HepG2 (cell line): Measurements from ENCODE around the gene NOTUM. TPM values are rescaled to one million over a fixed set of nuclear protein-coding genes. Genes with fewer than 3 reads are reported as not detected.

Experiments
- AKAP8 ChIP-seq: sonication (generic); formaldehyde crosslinking; IDR thresholded peaks from 2 replicates; pipeline ENCODE4 v1.5.1; 2020; ENCODE audit warnings: mild to moderate bottlenecking, missing genetic modification reagents
- CEBPB ChIP-seq: IDR thresholded peaks from 2 replicates; pipeline ENCODE4 v1.6.1; 2011; ENCODE audit warnings: low read depth, low read length, improper control_type of control experiment, borderline replicate concordance
- CENPBD1 ChIP-seq: sonication (generic); formaldehyde crosslinking; IDR thresholded peaks from 2 replicates; pipeline ENCODE4 v1.8.0; 2022; ENCODE audit warnings: missing genetic modification reagents, low read depth, mild to moderate bottlenecking, borderline replicate concordance
- GFI1 ChIP-seq: sonication (generic); formaldehyde crosslinking; IDR thresholded peaks from 2 replicates; pipeline ENCODE4 v1.5.0; 2020; ENCODE audit warnings: missing genetic modification reagents, mild to moderate bottlenecking, borderline replicate concordance
- MEIS2 ChIP-seq: sonication (generic); formaldehyde crosslinking; IDR thresholded peaks from 2 replicates; pipeline ENCODE4 v1.9.0; 2021; ENCODE audit warnings: mild to moderate bottlenecking, missing genetic modification reagents
- RFX3 ChIP-seq: IDR thresholded peaks from 2 replicates; pipeline ENCODE4 v1.6.1; 2016; ENCODE audit warnings: missing biosample characterization, missing genetic modification reagents
- SNAI1 ChIP-seq: sonication (generic); formaldehyde crosslinking; IDR thresholded peaks from 2 replicates; pipeline ENCODE4 v1.5.0; 2020; ENCODE audit warnings: mild to moderate bottlenecking, missing genetic modification reagents, borderline replicate concordance
- TMF1 ChIP-seq: sonication (generic); formaldehyde crosslinking; IDR thresholded peaks from 2 replicates; pipeline ENCODE4 v1.8.1; 2022; ENCODE audit warnings: low read depth, missing genetic modification reagents
- TRAFD1 ChIP-seq: sonication (generic); formaldehyde crosslinking; IDR thresholded peaks from 2 replicates; pipeline ENCODE4 v1.5.1; 2020; ENCODE audit warnings: missing genetic modification reagents, mild to moderate bottlenecking, borderline replicate concordance
- USF2 ChIP-seq, 2 experiments: sonication (generic) in 1 of 2; formaldehyde crosslinking in 1 of 2; IDR thresholded peaks; 2 replicates each; pipeline versions ENCODE4 v1.5.1 to v1.6.1; 2011 to 2020; ENCODE audit warnings: borderline replicate concordance in 1 of 2, low read depth in 1 of 2, low read length in 1 of 2, mild to moderate bottlenecking in 1 of 2, missing genetic modification reagents in 1 of 2, moderate library complexity in 1 of 2
- ZBTB7B ChIP-seq: sonication (generic); formaldehyde crosslinking; IDR thresholded peaks from 2 replicates; pipeline ENCODE4 v1.4.0; 2020; ENCODE audit warnings: missing genetic modification reagents
- ZNF563 ChIP-seq: sonication (generic); formaldehyde crosslinking; IDR thresholded peaks from 2 replicates; pipeline ENCODE4 v1.8.0; 2022; ENCODE audit warnings: mild to moderate bottlenecking, moderate library complexity, missing genetic modification reagents
- ZNF569 ChIP-seq: sonication (generic); formaldehyde crosslinking; IDR thresholded peaks from 2 replicates; pipeline ENCODE4 v1.5.0; 2020; ENCODE audit warnings: mild to moderate bottlenecking, missing genetic modification reagents, moderate library complexity, borderline replicate concordance
- ZNF709 ChIP-seq: sonication (generic); formaldehyde crosslinking; IDR thresholded peaks from 2 replicates; pipeline ENCODE4 v1.5.0; 2020; ENCODE audit warnings: mild to moderate bottlenecking, missing genetic modification reagents
- ZNF784 ChIP-seq: sonication (generic); formaldehyde crosslinking; IDR thresholded peaks from 2 replicates; pipeline ENCODE4 v1.5.1; 2020; ENCODE audit warnings: missing genetic modification reagents, mild to moderate bottlenecking, borderline replicate concordance
- ZXDC ChIP-seq: sonication (generic); formaldehyde crosslinking; IDR thresholded peaks from 2 replicates; pipeline ENCODE4 v1.5.0; 2020; ENCODE audit warnings: mild to moderate bottlenecking, missing genetic modification reagents
- polyA plus RNA-seq, 8 experiments: library from polyadenylated mRNA; depleted of rRNA in 3 of 8; stranded (reverse) in 7 of 8; unstranded in 1 of 8; fragments of >200 nt; fragmentation: Illumina TruSeq in 4 of 8; extraction: Trizol in 4 of 8; gene quantifications; 2 replicates each; pipeline versions ENCODE4 v1.2.1 to v1.2.3, GENCODE V29; 2011 to 2016; ENCODE audit warnings: low read depth in 4 of 8, missing spikeins in 1 of 8, mixed read lengths in 1 of 8; ENCODE audit not compliant: insufficient read depth in 1 of 8
- total RNA-seq, 5 experiments: library from RNA; depleted of rRNA; stranded (reverse); fragments of >200 nt; fragmentation: Illumina TruSeq; extraction: Trizol; gene quantifications; 2 replicates each; pipeline ENCODE4 v1.2.3, GENCODE V29; 2016; ENCODE audit warnings: low read depth in 1 of 5

The NOTUM gene
- total and polyA plus RNA-seq, 2 of the 13 experiments (the other 11 are each of a cell fraction or from before 2014, with no cell fraction given) = 150 to 160 TPM

GRCh38 chr17:81993729-81994592 lies 33.0 kb upstream of the NOTUM start (continued):
- no peak; the same call in 1 of the 2 replicates for TF ChIP-seq ZBTB7B
- no peak for TF ChIP-seq CEBPB
- TF ChIP-seq GFI1 = peak; percentile 63
- no peak; the same call in 1 of the 2 replicates for TF ChIP-seq CENPBD1 (CRISPR knock-in tag)
- TF ChIP-seq ZXDC (CRISPR knock-in tag) = peak; percentile 70; the same call in 1 of the 2 replicates
- no peak for TF ChIP-seq RFX3
- TF ChIP-seq ZNF569 (CRISPR knock-in tag) = peak; percentile 50; the same call in 1 of the 2 replicates
- TF ChIP-seq ZNF709 (CRISPR knock-in tag) = peak; percentile 97; the same call in 1 of the 2 replicates
- 0 out of 2 replicates have a peak, but pooled peaks have one; percentile 6 for TF ChIP-seq SNAI1 (CRISPR knock-in tag)
- TF ChIP-seq AKAP8 (CRISPR knock-in tag) = peak; percentile 63; the same call in 1 of the 2 replicates
- 0 out of 2 replicates have a peak, but pooled peaks have one; percentile 12 for TF ChIP-seq USF2 (IDR thresholded peaks at IDR 0.05; ENCODE audit: low read depth, low read length)
- TF ChIP-seq USF2 (CRISPR knock-in tag; IDR thresholded peaks at IDR 0.05; ENCODE audit: borderline replicate concordance) = no peak
- TF ChIP-seq MEIS2 (CRISPR knock-in tag) = peak; percentile 54
- peak; percentile 77; the same call in 1 of the 2 replicates for TF ChIP-seq TMF1 (CRISPR knock-in tag)
- no peak for TF ChIP-seq ZNF784 (CRISPR knock-in tag)
- peak; percentile 84; the same call in 1 of the 2 replicates for TF ChIP-seq ZNF563 (CRISPR knock-in tag)
- TF ChIP-seq TRAFD1 (CRISPR knock-in tag) = peak; percentile 6; the same call in 1 of the 2 replicates
